Measurements from ENCODE around the gene GPR85.
"Not testable (repeated sequence)": the region's sequence is repeated elsewhere in the genome, so short reads cannot be mapped to it uniquely, and the experiment has no call there.

The GPR85 gene

GRCh38 chr7:113086431-113086888, at the start of gene GPR85:
Gene GPR85 (minus strand): TSS chr7:113086827. CDS start chr7:113084721, 2,106 bp downstream.
- peak in 3 of 6 experiments; percentile 10 to 31 (median 25) for DNase-seq

GRCh38 chr7:113134025-113134424, 47.4 kb upstream of the GPR85 start:
- no peak for DNase-seq

DNA sequence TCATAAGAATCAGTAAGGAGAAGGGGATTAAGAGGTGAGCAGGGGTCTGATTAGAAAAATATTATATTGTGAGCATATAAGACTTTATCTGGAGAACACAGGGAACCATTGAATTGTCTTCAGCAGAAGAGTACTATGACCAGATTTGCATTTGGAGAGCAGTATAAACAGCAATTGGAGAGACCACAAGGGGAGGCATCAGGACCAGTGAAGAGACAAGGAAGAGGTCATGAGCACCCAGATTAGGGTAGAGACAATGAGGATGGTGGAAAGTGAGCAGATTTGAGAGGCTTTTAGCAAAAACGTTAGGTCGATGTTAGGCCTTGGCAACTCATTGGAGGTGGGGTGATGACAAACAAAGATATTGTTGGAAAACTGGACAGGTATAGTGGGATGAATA, 44.7 kb upstream of the GPR85 start:
- no peak for DNase-seq

DNA sequence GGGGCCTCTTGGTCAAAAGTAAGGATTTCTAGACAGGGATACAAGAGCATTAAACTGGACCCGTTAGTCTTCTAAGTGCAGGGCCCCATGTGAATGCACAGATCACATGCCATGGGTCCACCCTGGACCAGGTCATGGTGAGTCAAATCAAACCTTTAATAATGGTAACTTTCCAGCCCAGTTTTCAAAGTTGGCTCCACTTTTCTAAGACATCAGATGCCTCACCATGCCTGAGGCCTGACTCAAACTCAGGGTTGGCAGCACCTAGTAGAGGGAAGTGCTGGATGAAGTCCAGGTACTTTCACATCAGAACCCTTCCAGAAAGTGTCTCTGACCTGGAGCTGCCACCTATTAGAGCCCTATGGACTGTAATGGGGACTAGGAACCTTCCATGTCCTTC, 41.4 kb upstream of the GPR85 start:
- no peak for DNase-seq

GRCh38 chr7:113125728-113126127, 39.1 kb upstream of the GPR85 start:
- DNase-seq, result no peak

DNA sequence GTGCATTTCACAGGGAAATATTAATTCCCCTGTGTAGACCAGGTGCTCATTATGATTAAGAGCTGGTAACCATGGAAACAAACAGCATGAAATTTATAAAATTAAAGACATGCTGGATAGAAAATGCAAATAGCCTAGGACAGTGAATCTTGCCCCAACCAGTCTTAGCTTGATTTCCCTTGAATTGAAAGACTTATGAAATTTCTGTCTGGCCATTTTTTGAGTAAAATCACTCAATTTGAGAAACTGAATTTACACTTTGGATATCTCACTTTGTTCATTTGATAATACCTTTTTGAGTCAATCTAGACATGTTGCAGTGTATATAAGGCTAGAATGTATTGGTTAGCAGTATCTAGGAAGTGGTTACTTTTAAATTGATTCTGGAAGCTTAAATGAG, 36.1 kb upstream of the GPR85 start:
- no peak for DNase-seq

GRCh38 chr7:113120647-113121046, 34.0 kb upstream of the GPR85 start:
- no peak for DNase-seq

- no peak for DNase-seq
Measured at GRCh38 chr7:113119429-113119828, 32.8 kb upstream of the GPR85 start.

- DNase-seq, result peak; percentile 70 to 85 (median 82)
Measured at GRCh38 chr7:113118074-113118959, 31.7 kb upstream of the GPR85 start, which contains the start of gene SMIM30. Gene SMIM30 (minus strand): TSS chr7:113118554. CDS start chr7:113117578, 976 bp downstream.

DNA sequence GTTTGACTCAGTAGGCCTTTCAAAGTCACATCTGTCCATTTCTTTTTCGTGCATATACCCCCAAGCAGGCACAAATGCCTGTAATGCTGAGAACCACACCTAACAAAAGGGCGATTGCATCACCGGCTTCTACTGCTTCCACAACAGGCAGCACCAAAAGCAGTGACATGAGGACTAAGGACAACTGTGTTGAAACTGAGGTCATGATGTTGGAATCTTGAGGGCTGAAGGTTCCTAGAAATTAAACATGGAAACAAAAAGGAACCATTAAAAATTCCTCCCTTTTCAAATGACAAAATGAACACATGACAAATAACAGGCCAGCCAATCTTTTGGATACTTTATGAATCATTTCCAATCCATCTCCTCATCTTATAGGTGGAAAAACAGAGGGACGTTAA, 30.7 kb upstream of the GPR85 start:
- DNase-seq, result not testable (repeated sequence)

DNA sequence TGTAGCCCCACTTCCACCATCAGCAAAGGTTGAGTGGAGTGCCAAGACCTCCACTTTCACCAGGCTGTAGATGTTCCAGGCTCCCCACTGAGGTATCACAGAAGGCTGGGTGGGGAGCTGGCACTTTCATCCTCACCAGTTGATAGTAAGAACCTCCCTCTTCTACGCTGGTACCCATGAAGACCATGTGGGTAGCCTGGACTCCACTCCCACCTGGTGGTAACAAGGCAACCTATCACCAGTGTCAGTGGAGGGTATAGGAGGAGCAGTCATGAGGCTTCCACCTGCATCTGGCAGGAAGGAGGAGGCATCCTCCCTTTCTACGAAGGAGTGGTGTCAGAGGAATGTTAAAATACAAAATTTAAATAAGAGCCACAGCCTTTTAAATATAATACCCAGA, 27.3 kb upstream of the GPR85 start:
- DNase-seq, result no peak

DNA sequence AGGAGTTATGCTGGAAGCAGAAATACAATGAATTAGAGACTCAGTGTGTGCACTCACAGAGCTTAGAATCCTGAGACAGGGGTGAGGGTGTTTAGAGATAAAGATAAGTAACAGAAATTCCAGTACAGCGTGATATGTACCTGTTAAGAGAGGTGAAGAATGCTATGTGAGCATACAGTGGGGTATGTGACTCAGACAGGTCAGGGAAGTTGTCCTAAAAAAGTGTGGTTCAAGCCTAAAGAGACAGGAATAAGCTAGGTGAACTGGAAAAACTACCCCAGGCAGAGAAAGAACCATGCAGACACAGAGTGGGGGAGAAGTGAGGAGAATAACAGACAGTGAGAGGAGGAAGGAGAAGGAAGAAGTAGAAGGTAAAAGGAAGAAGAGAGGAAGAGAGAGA, 23.1 kb upstream of the GPR85 start:
- DNase-seq, result no peak

DNA sequence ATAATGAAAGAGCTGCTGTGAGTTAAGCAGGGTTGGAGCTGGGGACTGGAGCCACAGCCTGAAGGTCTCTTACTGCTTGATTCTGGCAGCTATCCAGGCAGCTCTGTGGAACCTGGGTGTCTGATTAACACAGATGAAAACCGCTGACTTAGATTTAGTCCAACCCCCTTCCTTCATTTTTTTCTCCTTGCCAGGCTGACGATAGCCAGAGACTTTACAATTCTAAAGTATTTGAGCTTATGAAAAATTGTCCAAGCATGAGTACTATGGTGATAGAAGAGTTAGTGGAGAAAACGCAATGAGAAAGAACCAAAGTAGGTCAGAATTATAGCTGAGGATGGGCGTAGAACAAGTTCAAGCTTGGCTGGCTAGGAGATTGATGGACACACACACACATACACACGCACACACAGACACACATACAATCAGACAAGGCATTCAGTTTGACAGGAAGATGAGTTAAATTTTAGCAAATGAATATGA, 13.5 kb upstream of the GPR85 start:
- no peak for DNase-seq

DNA sequence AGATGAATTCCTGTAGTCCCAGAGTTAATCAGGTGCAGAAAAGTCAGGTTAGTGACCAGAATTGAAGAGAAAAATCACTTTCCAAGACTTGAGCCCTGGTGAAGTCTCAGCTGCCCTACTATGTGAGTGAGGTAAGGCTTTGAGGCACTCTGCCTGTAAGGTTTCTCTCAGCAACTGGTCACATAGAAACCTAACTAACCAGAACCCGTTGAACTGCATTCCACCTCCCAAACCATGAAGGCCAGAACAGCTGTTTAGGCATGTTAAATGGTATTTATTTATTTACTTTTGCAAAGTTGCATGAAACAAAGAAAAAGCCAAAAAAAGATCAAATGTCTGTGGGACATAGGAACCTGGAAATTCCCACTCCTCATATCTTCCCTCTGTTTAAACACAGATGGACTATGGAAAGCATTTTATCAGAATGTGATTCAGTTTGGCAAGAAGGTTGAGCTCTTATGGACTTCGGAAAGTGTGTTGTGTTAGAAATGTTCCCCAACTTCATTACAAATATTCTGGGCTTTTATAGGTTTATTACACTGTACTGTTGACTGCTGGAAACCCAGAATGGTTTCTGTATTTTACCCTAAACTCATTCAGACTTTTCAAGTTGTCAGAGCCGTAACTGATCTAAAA, 12.8 kb upstream of the GPR85 start:
- DNase-seq, result no peak

DNA sequence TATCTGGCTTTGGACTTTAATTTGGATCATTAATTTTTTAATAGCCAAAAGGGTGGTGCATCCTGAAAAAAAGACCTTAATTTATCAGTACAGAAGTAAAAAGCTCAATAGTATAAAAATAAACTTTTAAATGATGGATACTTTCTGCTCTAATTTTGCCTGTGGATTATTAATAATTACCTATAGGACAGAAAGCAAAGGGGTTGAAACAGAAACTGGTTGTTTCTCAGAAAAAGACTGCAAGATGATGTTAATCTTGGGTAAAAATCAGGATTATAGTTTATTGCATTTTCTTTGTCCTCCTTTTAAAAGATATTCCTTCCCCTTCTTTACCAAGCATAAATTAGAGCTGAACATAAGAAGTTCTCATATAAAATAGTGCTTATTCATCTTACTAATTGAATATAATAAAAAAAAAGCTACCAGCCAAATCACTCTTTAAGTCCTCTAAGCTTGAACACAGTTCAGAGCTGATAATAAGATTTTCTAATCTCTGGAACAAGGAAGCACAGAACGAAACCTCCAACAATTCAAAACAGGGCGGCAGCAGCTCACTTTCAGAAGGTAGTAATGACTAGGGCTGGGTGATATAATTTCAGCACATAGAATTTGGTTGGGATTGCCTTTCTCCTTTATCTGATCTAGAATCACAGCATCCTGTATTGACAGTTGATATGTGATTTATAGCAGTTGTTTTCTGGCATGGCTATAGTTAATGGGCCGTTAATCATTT, 8.1 kb upstream of the GPR85 start:
- no peak for DNase-seq

- no peak for DNase-seq
Measured at GRCh38 chr7:113093561-113093960, 6.9 kb upstream of the GPR85 start.

DNA sequence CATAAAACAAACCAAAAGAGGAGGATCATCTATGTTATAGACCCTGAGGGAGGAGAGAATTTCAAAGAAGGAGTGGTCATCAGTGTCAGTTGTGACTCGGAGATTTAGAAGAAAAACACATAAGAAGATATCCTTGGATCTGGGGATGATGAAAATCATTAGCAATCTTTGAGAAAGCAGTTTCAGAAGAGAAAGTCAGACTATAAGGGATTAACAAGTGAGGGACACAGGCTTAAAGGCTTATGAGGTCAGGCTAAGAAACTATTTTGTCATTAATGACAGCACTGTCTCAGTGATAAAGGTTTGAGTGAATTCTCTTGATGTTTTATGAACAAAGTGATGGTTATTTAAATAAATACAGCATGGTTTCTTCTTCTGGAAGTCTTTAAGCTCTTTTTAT, 6.1 kb upstream of the GPR85 start:
- DNase-seq, result no peak

GRCh38 chr7:113087071-113087998, 708 bp upstream of the GPR85 start:
- no peak for DNase-seq

DNA sequence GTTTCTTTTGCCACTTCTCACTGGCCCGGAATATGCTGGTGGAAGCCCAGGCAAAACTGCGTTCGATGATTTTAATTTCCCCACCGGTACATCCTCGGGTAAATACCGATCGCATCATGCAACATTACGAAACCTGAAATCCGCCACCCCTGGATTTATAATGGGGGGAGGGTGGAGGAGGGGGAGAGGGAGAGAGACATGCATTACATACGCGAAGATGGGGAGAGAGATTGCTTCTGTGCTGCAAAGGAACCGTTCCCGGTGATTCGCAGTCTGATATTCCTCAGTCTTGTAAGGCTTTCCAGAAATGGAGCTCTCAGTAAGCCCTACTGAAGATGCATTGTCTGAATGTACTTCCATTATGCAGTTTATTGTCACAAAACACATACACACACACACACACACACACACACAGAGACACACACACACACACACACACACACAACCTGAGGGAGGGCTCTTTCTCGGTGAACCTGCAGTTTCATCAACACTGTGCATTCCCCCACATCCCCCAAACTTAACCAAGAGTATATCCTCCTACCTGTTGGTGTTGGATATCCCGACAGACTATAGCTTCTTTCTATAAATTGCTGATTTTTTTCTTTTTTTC, 741 bp downstream of the GPR85 start:
- DNase-seq, result no peak

- DNase-seq, result no peak
Measured at GRCh38 chr7:113084496-113085172, 2.0 kb downstream of the GPR85 start.
